Medulla oblongata (tissue), 1 donor: ENCODE results near the gene CCDC8.
"Not testable (repeated sequence)": the region's sequence is repeated elsewhere in the genome, so short reads cannot be mapped to it uniquely, and the experiment has no call there.

Experiments
- DNase-seq: peaks from one replicate; pipeline ENCODE4 v3.0.0-alpha.2; 2015; ENCODE audit errors: extremely low spot score

The CCDC8 gene, protein sequence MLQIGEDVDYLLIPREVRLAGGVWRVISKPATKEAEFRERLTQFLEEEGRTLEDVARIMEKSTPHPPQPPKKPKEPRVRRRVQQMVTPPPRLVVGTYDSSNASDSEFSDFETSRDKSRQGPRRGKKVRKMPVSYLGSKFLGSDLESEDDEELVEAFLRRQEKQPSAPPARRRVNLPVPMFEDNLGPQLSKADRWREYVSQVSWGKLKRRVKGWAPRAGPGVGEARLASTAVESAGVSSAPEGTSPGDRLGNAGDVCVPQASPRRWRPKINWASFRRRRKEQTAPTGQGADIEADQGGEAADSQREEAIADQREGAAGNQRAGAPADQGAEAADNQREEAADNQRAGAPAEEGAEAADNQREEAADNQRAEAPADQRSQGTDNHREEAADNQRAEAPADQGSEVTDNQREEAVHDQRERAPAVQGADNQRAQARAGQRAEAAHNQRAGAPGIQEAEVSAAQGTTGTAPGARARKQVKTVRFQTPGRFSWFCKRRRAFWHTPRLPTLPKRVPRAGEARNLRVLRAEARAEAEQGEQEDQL

DNA sequence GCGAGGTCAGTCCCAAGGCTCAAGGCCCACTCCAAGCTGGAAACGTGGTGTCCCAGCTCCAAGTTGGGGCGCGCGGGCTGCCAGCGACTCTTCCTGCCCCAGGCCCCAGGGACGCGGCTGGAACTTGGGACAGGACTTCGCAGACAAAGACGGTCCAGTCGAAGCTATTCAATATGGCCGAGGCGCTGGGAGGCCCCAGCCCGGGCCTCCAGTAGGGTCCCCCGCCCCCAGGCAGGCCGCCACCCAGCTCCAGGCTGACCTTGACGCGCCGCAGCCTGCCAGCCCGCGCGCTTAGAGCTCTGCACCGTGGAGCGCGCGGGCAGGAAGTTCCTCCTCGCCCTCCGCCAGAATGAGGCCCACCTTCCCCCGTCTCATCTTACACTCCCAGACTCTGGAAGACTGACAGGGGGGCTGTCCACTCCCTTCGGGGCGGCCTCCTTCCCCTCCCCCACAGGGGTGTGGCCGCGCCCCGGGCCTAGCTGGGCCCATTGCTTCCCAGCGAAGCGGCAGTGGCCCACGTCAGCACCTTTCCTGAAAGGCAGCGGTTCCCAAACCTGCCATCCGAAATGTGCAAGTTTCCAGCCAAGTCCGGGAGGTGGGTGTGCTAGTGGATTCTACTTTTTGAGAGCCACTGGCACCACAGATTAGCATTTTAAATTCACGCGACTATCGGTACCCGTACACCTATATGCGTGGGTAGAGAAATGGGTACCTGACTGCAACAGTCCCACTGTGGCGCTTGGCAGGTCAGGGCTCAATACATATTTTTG lies at the start of gene CCDC8:
Gene CCDC8, minus strand, starts transcription at position 303 of the 770 bp plus-strand sequence. CDS start 754 bp downstream, outside the sequence.
- peak; percentile 83 for DNase-seq

DNA sequence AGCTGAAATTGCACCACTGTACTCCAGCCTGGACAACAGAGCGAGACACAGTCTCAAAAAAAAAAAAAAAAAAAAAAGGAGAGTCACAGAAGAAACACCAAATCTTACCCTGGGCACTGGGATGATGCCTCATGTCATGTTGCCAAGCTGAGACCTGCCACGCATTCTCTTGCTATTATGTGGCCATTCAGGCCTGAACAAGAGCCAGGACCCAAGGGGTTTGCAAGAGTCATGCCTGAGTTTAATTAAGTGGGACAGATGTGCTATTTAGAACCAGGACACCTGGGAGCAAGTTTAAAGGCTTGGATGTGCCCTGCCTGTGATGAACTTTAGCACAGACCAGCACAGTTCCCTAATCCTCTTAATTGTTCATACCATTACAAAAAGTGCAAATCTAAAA lies 48.2 kb upstream of the CCDC8 start:
- DNase-seq, result no peak

DNA sequence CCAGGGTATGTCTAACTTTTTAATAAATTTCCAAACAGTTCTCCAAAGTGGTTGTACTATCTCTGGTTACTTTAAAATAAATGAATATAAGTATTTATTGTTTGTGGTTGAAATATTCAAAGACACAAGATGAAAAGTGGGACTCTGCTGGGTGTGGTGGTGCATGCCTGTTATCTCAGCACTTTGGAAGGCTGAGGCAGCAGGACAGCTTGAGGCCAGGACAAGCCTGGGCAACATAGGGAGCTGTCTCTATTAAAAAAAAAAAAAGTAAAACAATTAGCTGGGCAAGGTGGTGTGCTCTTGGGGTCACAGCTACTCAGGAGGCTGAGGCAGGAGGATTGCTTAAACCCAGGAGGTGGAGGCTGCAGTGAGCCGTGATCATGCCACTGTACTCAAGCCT lies 47.6 kb upstream of the CCDC8 start:
- DNase-seq, result no peak

DNA sequence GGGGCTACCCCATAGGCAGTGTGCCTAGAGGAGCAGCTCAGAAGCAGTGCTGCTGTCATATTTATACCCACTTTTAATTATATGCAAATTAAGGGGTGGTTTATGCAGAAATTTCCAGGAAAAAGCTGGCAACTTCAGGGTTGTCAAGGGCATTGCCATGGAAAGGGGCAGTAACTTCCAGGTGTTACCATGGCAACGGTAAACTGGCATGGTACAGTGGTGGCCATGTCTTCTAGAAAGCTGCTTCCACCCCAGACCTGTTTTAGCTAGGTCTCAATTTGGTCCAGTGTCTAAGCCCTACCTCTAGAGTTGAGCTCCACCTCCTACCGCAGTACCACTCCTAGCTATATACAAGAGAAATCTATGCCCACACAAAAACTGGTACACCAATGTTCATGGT lies 46.7 kb upstream of the CCDC8 start:
- no peak for DNase-seq

DNA sequence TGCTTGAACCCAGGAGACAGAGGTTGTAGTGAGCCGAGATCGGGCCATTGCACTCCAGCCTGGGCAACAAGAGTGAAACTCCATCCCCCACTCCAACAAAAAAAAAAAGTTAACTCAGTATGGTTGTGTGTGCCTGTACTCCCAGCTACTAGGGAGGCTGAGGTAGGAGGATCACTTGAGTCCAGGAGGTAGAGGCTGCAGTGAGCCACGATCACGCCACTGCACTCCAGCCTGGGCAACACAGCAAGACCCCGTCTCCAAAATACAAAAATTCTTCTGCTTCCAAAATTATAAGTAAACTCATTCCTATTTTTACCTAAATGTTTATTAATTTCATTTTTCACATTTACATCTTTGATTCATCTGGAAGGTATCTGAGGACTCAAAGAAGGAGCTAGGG lies 43.6 kb upstream of the CCDC8 start:
- DNase-seq, result no peak

DNA sequence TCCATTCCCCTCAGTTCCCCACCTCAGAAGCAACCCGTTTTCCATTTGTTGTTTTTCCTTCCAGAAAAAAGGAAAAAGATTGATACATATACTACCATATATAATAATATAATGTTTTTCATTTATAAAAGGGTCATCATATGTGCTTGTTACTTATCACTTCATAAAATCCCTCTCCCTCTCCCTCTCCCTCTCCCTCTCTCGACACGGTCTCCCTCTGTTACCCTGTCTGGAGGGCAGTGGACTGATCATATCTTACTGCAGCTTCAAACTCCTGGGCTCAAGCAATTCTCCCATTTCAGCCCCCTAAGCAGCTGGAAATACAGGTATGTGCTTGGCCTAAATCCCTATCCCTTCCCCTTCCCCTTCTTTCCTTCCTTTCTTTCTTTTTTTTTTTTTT lies 40.9 kb upstream of the CCDC8 start:
- no peak for DNase-seq

DNA sequence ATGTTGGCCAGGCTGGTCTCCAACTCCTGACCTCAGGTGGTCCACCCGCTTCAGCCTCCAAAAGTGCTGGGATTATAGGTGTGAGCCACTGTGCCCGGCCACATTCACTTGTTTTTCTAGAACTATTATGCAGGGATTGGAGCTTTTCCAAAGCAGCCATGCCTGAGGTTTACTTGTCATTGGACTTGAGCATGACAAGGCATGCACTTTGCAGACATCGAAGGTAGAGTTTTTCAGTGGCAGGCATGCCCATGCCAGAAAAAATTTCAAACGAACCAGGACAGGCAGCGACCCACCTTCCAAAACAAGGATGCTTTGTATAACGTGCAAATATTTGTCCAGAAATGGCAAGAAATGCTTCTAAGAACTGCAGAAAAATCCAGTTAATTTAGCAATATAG lies 40.3 kb upstream of the CCDC8 start:
- DNase-seq, result no peak

DNA sequence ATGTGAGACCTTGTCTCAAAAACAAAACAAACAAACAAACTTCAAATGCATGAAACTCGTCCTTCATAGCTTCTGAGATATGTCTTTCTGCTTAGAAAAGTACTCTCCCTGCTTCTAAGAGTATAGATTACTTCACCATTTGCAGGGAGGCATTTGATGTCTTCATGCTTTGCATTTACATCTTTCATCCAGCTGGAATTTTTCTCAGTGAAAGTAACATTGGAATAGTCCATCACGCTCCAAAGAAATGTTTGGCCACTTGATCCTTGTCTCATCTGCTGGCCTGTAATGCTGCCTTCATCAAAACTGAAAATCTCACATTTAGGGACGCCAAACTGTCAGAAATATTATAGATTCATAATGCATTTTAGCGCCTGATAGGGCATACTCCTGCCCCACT lies 38.8 kb upstream of the CCDC8 start:
- no peak for DNase-seq

DNA sequence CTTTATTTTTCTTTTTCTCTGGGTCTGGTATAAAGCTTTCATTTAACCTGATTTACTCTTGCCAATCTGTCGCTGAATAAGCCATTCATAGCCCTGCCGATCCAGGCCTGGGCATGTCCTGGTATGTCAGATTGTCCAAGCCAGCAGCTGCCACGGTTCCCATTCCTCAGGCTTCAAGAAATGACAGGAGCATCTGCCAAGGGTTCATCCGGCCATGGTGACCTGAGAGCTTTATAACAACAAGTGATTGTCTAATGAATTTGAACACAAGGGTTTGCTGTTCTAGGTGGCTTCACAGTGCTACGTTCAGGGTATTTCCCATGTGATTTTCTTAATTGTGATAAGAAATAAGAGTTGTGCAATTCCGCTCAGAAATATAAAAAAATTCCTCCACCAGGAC lies 38.0 kb upstream of the CCDC8 start:
- peak; percentile 68 for DNase-seq

DNA sequence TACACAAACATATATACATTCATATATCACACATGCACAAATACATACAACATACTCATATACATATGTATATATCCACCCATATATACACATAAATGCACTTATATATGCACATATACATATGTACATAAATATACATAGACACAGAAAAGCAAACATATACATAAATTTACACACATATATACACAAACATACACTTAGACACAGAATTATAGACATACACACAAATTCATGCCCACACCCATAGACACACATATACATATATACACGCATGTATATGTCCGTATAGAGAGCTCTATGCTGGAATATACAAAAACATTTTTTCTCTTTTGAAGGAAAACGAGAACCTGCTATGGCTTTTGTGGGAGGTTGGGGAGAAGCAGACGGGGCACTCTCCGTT lies 37.4 kb upstream of the CCDC8 start:
- no peak for DNase-seq

DNA sequence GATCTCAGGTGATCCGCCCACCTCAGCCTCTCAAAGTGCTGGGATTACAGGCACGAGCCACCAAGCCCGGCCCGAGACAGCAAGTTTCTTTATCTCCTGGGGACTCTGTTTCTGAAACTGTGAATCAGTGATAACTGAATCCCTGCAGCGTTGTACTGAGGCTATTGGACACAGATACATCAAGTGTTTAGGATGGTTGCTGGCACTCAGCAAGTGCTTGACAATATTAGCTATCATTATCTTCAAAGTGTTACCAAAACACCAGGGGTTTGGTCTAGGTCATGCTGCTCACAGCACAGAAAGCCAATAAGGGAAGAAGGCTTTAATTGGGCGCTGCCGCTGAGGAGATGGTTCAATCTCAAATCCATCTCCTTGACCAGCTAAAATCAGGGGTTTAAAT lies 35.9 kb upstream of the CCDC8 start:
- no peak for DNase-seq

DNA sequence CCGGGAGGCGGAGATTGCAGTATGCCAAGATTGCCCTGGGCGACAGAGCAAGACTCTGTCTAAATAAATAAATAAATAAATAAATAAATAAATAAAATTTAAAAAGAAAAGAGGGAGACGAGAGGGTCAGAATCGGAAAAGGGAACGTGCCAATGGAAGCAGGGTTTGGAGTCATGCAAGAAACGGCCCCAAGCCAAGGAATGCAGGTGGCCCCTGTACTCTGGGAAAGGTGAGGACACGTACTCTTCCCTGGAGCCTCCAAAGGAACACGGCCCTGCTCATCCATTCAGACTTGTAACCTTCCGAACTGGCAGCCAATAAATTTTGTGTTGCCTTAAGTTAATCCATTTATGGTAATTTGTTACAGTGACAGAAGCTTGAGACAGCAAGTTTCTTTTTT lies 35.2 kb upstream of the CCDC8 start:
- no peak for DNase-seq

DNA sequence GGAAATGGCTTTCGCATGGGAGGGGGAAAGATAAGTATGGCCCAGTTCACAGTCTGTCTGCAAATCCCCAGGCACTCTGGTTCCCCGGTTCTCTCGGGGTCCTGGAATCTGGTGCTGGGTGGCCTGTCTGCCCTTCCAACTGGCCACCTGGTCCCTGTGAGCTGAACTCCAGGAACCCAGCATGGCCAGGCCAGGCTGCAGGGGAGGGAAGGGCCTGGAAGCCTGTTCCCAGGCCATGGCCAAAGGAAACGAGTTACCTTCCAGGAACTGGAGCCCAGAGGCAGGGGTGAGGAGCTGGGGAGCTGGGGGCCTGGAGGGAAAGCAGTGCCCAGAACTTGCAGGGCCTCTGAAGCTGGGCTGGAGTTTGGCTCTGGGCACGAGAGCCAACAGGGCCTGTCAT lies 34.5 kb upstream of the CCDC8 start:
- no peak for DNase-seq

DNA sequence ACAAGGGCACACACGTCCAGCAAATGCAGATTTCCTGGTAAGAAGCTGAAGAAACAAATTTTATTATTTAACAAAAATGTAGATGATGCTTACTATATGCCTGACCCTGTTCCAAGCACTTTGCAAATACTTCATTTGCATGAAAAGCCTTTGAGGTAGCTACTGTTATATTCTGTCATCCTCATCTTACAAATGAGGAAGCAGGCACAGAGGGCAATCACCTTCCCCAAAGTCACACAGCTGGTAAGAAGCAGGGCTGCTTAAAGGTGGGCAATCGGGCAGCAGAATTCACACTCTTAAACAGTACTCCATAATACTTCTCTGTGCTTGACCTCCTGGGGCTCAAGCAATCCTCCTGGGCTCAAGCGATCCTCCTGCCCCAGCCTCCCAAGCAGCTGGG lies 33.6 kb upstream of the CCDC8 start:
- no peak for DNase-seq

DNA sequence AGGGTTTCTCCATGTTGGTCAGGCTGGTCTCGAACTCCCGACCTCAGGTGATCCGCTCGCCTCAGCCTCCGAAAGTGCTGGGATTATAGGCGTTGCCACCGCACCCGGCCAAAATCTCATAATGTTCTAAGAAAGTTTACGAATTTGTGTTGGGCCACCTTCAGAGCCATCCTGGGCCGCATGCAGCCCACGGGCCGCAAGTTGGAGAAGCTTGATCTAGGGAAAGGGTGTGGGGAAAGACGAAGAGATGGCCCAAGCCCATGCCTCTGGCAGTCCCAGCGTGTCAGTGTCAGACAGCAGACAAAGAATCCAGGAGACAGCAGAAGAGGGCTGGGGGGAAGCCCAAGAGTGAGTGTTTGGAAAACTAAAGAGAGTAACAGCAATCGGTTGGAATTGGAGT lies 32.7 kb upstream of the CCDC8 start:
- no peak for DNase-seq

DNA sequence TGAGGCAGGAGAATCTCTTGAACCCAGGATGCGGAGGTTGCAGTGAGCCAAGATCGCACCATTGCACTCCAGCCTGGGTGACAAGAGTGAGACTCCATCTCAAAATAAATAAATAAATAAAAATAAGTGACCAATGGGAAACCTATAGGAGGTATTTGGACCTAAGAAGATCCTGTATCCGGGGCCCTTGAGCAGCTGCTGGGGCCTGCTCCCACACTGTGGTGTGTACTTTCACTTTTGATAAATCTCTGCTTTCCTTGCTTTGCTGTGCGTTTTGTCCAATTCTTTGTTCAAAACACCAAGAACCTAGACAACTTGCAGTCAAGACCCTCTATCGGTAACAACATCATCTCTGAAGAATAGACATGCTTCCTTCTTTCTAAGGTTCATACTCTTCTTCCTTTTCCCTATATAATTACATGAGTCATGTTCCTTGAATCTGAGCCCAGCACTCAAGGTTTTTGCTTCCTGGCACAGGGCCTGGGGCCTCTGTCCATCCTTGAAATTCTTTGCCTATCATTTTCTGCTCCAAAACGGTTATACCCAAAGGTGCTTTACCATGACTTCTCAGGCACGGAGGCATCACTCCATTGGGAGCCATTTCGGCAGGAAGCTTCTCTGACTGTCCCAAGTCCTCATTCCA lies 29.6 kb upstream of the CCDC8 start:
- no peak for DNase-seq

DNA sequence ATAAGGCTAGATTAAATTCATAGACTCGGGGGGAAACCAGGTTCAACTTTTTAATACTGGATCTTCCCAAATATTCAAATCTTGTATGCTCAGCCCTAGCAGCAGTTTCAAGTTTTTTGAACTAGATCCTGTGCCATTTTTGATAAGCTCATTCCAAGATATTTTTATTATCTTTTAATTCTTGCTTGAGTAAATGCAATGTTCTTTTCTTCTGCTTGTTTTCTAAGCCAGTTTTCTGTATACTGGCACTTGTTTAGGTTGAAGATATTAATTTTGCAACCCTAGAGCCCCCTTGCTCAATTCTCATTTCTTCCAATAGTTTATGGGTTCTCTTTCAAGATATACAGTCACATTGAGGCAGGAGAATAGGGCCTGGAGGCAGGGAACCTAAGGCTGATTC lies 28.5 kb upstream of the CCDC8 start:
- DNase-seq, result no peak

DNA sequence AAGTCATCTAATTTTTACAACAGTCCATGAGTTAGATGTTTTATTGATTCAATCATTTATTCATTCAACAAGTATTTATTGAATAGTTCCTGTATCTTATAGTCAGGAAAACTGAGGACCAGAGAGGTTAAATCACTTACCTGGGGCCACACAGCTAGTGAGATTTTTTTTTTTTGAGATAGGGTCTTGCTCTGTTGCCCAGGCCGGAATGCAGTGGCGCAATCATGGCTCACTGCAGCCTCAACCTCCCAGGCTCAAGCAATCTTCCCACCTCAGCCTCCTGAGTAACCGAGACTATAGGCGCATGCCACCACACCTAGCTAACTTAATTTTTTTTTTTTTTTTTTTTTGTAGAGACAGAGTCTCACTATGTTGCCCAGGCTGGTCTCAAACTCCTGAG lies 22.3 kb upstream of the CCDC8 start:
- DNase-seq, result not testable (repeated sequence)

DNA sequence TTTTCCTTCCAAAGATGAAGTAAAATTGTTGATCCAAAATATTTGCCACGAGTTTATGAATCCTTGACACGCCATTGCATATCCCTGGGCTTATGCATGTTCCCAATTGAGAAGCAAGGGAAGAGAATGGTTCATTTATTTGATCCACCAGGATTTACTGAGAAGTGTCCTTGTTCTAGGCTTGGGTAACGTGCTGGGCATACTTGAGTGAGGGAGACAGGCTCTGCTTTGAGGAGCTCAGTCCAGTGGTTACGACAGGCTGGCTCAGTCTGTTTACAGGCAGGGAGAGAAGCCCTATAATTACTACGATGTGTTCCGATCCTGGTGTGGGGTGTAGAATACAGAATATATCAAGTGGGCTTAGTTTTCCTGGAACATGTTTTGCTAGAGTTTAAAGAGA lies 21.6 kb upstream of the CCDC8 start:
- DNase-seq, result peak; percentile 96

DNA sequence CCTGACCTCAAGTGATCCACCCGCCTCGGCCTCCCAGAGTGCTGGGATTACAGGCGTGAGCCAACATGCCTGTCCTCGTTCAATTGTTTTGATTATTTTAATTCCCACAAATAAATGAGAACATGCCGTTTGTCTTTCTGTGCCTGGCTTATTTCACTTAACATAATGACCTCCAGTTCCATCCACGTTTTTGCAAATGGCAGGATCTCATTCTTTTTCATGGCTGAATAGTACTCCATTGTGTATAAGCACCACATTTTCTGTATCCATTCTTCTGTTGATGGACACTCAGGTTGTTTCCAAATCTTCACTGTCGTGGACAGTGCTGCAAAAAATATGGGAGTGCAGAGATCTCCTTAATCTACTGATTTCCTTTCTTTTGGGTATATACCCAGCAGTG lies 20.1 kb upstream of the CCDC8 start:
- DNase-seq, result not testable (repeated sequence)

DNA sequence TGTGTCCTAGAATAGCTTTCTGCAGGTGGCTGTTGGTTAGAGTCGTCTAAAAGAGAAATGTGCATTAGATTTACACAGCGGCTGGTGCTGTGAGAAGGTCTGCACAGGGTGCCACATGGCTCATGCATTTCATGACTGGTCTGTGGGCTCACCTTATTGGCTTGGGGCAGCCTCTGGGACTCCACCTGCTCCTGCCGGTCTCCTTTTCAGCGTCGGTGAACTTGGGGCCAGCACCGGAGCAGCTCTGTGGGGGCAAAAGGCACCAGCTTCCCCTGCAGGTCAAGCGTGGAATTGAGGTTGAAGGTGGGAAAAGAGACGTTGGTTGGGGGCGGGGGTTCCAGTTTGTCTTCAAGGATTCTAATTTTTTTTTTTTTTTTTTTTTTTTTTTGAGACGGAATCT lies 18.5 kb upstream of the CCDC8 start:
- DNase-seq, result no peak

DNA sequence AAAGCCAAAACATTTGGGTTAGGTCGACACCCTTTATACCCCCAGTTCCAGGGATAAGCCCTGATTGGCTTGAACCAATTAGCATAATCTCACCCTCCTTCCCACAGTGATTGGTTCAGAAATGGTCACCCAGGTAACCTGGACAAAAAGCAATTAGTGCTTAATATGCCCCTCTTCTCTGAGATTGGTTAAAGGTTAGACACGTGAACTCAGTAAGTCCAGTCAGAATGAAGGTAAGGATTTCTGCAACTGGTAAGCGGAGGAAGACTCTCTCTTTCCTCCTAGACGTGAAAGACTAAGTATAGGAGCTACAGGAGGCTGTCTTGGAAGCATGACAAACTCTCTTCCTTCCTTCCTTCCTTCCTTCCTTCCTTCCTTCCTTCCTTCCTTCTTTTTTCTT lies 16.6 kb upstream of the CCDC8 start:
- DNase-seq, result no peak
